Retinal pigment epithelial cell (primary cell): ENCODE measurements around the gene PRX.
"Not testable (repeated sequence)": the region's sequence is repeated elsewhere in the genome, so short reads cannot be mapped to it uniquely, and the experiment has no call there.

Experiments
- DNase-seq: peaks from one replicate; pipeline ENCODE4 v3.0.0-alpha.2; 2010; ENCODE audit warnings: low read depth
- H3K4me3 ChIP-seq: 2 replicates; pipeline ENCODE4 v1.5.1; 2011; ENCODE audit warnings: mild to moderate bottlenecking, low read length, control low read depth, moderate library complexity
- TF ChIP-seq, protein P1 (sequence below): conservative IDR thresholded peaks from 2 replicates; pipeline ENCODE4 v1.5.1; 2011; ENCODE audit warnings: low read depth, low read length, control low read depth, inconsistent platforms

PRX gene, protein sequence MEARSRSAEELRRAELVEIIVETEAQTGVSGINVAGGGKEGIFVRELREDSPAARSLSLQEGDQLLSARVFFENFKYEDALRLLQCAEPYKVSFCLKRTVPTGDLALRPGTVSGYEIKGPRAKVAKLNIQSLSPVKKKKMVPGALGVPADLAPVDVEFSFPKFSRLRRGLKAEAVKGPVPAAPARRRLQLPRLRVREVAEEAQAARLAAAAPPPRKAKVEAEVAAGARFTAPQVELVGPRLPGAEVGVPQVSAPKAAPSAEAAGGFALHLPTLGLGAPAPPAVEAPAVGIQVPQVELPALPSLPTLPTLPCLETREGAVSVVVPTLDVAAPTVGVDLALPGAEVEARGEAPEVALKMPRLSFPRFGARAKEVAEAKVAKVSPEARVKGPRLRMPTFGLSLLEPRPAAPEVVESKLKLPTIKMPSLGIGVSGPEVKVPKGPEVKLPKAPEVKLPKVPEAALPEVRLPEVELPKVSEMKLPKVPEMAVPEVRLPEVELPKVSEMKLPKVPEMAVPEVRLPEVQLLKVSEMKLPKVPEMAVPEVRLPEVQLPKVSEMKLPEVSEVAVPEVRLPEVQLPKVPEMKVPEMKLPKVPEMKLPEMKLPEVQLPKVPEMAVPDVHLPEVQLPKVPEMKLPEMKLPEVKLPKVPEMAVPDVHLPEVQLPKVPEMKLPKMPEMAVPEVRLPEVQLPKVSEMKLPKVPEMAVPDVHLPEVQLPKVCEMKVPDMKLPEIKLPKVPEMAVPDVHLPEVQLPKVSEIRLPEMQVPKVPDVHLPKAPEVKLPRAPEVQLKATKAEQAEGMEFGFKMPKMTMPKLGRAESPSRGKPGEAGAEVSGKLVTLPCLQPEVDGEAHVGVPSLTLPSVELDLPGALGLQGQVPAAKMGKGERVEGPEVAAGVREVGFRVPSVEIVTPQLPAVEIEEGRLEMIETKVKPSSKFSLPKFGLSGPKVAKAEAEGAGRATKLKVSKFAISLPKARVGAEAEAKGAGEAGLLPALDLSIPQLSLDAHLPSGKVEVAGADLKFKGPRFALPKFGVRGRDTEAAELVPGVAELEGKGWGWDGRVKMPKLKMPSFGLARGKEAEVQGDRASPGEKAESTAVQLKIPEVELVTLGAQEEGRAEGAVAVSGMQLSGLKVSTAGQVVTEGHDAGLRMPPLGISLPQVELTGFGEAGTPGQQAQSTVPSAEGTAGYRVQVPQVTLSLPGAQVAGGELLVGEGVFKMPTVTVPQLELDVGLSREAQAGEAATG (N-terminal part only)

DNA sequence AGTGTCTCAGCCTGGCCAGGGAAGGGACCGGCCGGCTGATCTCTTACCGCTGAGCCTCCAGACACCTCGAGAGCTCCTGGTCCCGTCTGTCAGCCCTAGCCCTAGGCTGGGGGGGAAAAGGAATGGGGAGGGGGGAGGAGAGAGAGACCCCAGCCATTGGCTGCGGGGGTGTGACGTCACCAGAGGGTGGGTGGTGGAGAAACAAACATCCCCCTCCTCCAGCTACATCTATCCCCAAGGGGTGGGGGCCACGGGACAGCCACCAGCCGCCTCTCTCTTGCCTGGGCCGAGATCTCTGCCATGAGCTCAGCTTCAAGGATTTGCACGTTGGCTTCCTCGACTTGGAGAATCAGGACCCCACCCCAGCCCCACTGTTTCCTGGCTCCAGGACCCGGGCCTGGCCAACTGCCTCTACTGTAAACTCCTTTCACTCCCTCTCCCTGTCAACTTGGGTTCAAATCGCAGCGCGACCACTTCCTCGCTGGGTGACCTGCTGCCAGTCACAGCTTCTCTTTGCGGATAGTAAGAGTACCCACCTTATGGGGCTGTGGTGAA, at the start of gene PRX:
PRX (minus strand) TSS at position 88 of the 555 bp plus-strand sequence. CDS start 5,446 bp downstream, outside the sequence.
- TF ChIP-seq, protein P1, sequence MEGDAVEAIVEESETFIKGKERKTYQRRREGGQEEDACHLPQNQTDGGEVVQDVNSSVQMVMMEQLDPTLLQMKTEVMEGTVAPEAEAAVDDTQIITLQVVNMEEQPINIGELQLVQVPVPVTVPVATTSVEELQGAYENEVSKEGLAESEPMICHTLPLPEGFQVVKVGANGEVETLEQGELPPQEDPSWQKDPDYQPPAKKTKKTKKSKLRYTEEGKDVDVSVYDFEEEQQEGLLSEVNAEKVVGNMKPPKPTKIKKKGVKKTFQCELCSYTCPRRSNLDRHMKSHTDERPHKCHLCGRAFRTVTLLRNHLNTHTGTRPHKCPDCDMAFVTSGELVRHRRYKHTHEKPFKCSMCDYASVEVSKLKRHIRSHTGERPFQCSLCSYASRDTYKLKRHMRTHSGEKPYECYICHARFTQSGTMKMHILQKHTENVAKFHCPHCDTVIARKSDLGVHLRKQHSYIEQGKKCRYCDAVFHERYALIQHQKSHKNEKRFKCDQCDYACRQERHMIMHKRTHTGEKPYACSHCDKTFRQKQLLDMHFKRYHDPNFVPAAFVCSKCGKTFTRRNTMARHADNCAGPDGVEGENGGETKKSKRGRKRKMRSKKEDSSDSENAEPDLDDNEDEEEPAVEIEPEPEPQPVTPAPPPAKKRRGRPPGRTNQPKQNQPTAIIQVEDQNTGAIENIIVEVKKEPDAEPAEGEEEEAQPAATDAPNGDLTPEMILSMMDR: no peak
- no peak for DNase-seq
- H3K4me3 ChIP-seq: no peak within 1 kb of the TSS

DNA sequence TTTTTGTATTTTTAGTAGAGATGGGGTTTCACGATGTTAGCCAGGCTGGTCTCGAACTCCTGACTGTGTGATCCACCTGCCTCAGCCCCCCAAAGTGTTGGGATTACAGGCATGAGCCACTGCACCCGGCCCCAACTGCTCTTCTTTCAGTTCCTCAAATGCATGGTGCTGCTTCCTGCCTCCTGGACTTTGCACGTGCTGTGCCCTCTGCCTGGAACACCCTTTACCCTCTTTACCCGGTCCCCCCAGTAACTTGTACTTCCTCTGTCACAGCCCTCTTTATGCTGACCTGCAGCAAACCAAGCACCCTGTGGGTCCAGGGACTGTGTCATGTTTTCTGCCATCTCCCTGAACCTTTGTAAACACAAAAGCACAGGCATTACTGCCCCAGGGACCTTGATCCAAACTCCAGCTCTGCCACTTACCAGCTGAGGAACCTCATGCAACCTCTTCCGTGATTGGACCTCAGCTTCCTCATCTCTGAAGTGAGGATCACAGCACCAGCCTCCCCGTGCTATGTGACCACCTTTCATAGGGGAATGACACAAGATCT, 48.6 kb upstream of the PRX start:
- no peak for DNase-seq
- no peak overlapping the region for H3K4me3 ChIP-seq
- TF ChIP-seq, protein P1: no peak

DNA sequence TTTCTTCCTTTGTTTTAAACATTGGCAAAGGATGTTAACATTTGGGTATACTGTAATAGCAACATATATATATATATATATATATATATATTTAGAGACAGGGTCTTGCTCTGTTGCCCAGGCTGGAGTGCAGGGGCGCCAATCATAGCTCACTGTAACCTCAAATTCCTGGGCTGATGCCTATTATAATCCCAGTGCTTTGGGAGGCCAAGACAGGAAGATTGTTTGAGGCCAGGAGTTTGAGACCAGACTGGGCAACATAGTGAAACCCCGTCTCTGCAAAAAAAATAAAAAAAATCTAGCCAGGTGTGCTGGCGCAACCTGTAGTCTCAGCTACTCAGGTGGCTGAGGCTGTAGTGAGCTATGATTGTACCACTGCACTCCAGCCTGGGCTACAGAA, 47.0 kb upstream of the PRX start:
- TF ChIP-seq, protein P1: no peak
- no peak for DNase-seq

DNA sequence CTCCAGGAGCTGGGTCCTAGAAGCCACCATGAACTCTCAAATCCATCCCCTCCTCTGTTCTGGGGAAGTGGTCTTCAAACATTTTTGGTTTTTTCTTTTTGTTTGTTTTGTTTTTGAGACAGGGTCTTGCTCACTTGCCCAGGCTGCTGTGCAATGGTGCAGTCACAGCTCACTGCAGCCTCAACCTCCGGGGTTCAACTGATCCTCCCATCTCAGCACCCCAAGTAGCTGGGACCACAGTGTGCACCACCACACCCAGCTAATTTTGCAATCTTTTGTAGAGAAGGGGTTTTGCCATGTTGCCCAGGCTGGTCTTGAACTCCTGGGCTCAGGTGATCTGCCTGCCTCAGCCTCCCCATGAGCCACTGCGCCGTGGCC, 45.4 kb upstream of the PRX start:
- TF ChIP-seq, protein P1: no peak
- DNase-seq: no peak

More for the DNA sequence above, 47.0 kb upstream of the PRX start:
- no peak overlapping the region for H3K4me3 ChIP-seq

DNA sequence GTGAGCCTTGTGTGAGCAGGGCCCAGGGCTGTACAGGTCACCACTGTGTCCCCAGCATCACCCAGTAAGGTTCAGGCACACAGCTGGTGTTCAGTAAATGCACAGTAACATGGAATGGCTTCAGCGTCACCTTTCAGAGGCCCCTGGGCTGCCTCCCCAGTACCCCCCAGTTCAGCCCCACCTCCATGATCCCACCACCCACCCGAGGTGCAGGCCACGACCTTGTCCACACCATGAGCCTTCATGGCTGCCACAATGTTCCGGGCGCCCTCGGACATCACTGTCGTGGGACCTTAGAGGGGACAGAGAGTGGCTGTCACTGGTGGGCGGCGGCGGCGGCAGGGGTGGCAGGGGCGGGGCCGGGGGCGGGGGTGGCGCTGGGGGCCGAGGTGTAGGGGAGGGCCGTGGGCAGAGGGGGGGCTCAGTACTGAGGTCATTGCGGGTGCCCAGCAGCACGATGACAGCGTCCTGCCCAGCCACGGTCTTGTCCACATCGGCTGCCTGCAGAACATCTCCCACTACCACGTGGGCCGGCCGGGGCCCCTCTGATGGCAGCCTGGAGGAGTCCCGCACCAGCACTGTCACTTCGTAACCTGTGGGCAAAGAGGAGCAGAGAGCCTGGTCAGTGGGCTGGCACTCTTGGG, 44.9 kb upstream of the PRX start:
- no peak for DNase-seq
- TF ChIP-seq, protein P1: no peak

More for the DNA sequence above, 45.4 kb upstream of the PRX start:
- no peak overlapping the region for H3K4me3 ChIP-seq

DNA sequence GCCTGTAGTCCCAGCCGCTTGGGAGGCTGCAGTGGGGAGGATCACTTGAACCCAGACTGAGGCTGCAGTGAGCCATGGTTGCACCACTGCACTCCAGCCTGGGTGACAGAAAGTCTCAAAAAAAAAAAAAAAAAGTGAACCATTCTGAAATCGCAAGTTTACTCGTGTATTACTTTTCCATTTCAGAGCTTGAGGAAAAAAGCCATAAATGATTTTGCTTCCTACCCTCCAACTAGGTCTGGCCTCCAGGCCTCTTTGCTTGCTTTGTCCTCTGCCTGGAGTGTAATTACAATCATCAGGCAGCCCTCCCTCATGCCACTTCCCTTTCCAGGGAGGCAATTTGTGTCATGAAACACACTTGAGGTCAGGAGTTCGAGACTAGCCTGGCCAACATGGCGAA, 43.9 kb upstream of the PRX start:
- DNase-seq: no peak
- H3K4me3 ChIP-seq: no peak overlapping the region
- TF ChIP-seq, protein P1: no peak

More for the DNA sequence above, 44.9 kb upstream of the PRX start:
- no peak overlapping the region for H3K4me3 ChIP-seq

DNA sequence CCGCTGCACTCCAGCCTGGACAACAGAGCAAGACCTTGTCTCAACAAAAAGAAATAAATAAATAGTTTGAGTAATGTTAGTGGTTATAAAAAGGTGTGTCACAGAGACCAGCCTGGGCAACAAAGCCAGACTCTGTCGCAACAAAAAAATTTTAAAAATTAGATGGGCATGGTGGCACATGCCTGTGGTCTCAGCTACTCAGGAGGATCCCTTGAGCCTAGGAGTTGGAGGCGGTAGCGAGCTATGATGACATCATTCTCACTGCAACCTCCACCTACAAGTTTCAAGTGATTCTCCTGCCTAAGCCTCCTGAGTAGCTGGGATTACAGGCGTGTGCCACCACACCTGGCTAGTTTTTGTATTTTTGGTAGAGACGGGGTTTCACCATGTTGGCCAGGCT, 40.8 kb upstream of the PRX start:
- not testable (repeated sequence) for DNase-seq, H3K4me3 ChIP-seq
